Cardiac fibroblast (primary cell): ENCODE data around the gene ZNF821.

Experiments used
- DNase-seq, 2 donors: peaks; one replicate each; pipeline versions ENCODE4 v3.0.0 to v3.0.0-alpha.2; 2010; ENCODE audit warnings: low read depth in 2 of 2
- H3K4me3 ChIP-seq, 2 donors: replicated peaks in 1 of 2; 1 replicate in 1 of 2; 2 replicates in 1 of 2; pipeline ENCODE4 v1.5.1; 2011; ENCODE audit warnings: low read depth in 2 of 2, low read length in 2 of 2, mild to moderate bottlenecking in 2 of 2, moderate library complexity in 1 of 2
- CTCF ChIP-seq: IDR thresholded peaks from one replicate; pipeline ENCODE4 v1.5.1; 2011; ENCODE audit warnings: low read depth, mild to moderate bottlenecking, low read length, inconsistent platforms

ZNF821 gene

GRCh38 chr16:71854369-71854948 lies 29.5 kb downstream of the ZNF821 start:
- H3K4me3 ChIP-seq, result no peak overlapping the region
- DNase-seq, result no peak
- TF ChIP-seq CTCF, result no peak

- no peak for TF ChIP-seq CTCF
- H3K4me3 ChIP-seq, result no peak overlapping the region
- DNase-seq, result no peak
Observed at GRCh38 chr16:71853413-71853812, 30.6 kb downstream of the ZNF821 start.

- H3K4me3 ChIP-seq, result no peak overlapping the region
- no peak for TF ChIP-seq CTCF
- no peak for DNase-seq
Observed at GRCh38 chr16:71852561-71852960, 31.4 kb downstream of the ZNF821 start.

- DNase-seq, result no peak
- TF ChIP-seq CTCF, result no peak
- no peak overlapping the region for H3K4me3 ChIP-seq
Observed at GRCh38 chr16:71852158-71852557, 31.8 kb downstream of the ZNF821 start.

GRCh38 chr16:71851746-71852145 lies 32.2 kb downstream of the ZNF821 start:
- no peak for TF ChIP-seq CTCF
- no peak overlapping the region for H3K4me3 ChIP-seq
- no peak for DNase-seq

GRCh38 chr16:71848622-71849021 lies 35.4 kb downstream of the ZNF821 start:
- no peak overlapping the region for H3K4me3 ChIP-seq
- TF ChIP-seq CTCF, result no peak
- no peak for DNase-seq

GRCh38 chr16:71847096-71847495 lies 36.9 kb downstream of the ZNF821 start:
- H3K4me3 ChIP-seq, result peak overlapping the region; percentile 98 to 100
- no peak for TF ChIP-seq CTCF
- DNase-seq, result no peak
